Smooth muscle cell (in vitro differentiated cells): ENCODE measurements around the gene PDGFD. TPM values are rescaled to one million over a fixed set of nuclear protein-coding genes. Genes with fewer than 3 reads are reported as not detected.

Experiments used
- DNase-seq: peaks from one replicate; lab custom pipeline; 2025; ENCODE audit not compliant: unreplicated experiment; lab: John Stamatoyannopoulos, UW
- H2AFZ ChIP-seq: fragments of 200-600 bp; sonication (generic); 2 replicates; pipeline ENCODE4 v1.6.0; 2016; ENCODE audit warnings: antibody characterized with exemption, low read depth, mild to moderate bottlenecking
- H3F3A ChIP-seq: fragments of 200-600 bp; sonication (generic); 2 replicates; pipeline ENCODE4 v1.6.0; 2017; ENCODE audit warnings: antibody characterized with exemption, low read depth
- H3K27ac ChIP-seq: fragments of 200-600 bp; sonication (generic); 2 replicates; pipeline ENCODE4 v1.5.1; 2016; ENCODE audit warnings: low read depth, mild to moderate bottlenecking
- H3K27me3 ChIP-seq: fragments of 200-600 bp; sonication (generic); 2 replicates; pipeline ENCODE4 v1.6.1; 2016; ENCODE audit warnings: low read depth, mild to moderate bottlenecking
- H3K36me3 ChIP-seq: fragments of 200-600 bp; sonication (generic); 2 replicates; pipeline ENCODE4 v1.5.1; 2016; ENCODE audit warnings: low read depth
- H3K4me1 ChIP-seq: fragments of 200-600 bp; sonication (generic); 2 replicates; pipeline ENCODE4 v1.5.1; 2016; ENCODE audit warnings: low read depth
- H3K4me2 ChIP-seq: fragments of 200-600 bp; sonication (generic); 2 replicates; pipeline ENCODE4 v1.6.0; 2016; ENCODE audit warnings: mild to moderate bottlenecking
- H3K4me3 ChIP-seq: fragments of 200-600 bp; sonication (generic); 2 replicates; pipeline ENCODE4 v1.5.1; 2016; ENCODE audit warnings: mild to moderate bottlenecking
- H3K79me2 ChIP-seq: fragments of 200-600 bp; sonication (generic); 2 replicates; pipeline ENCODE4 v1.6.0; 2016; ENCODE audit warnings: low read depth, mild to moderate bottlenecking
- H3K9ac ChIP-seq: fragments of 200-600 bp; sonication (generic); 2 replicates; pipeline ENCODE4 v1.6.0; 2016; ENCODE audit warnings: low read depth
- H3K9me3 ChIP-seq: fragments of 200-600 bp; sonication (generic); replicated peaks from 2 replicates; pipeline ENCODE4 v1.5.1; 2016; ENCODE audit warnings: low read depth
- H4K20me1 ChIP-seq: fragments of 200-600 bp; sonication (generic); 2 replicates; pipeline ENCODE4 v1.6.0; 2016; ENCODE audit warnings: low read depth
- WGBS: methylation state at CpG from one replicate; pipeline ENCODE4 v1.1.7; 2016; ENCODE audit warnings: low lambda C conversion rate; 5-methylcytosine and 5-hydroxymethylcytosine counted together
- polyA plus RNA-seq: library from polyadenylated mRNA; unstranded; fragments of >200 nt; fragmentation: Nextera tagmentation; extraction: Ambion mirVana; gene quantifications from 2 replicates; pipeline ENCODE4 v1.2.1, GENCODE V29; 2016
- total RNA-seq: library from RNA; depleted of rRNA; stranded (reverse); fragments of >200 nt; gene quantifications from 2 replicates; pipeline ENCODE4 v1.2.3, GENCODE V29; 2014
- TF ChIP-seq, protein P1 (sequence below): fragments of 200-600 bp; sonication (generic); IDR thresholded peaks from 2 replicates; pipeline ENCODE4 v1.5.1; 2017; ENCODE audit warnings: borderline replicate concordance, mild to moderate bottlenecking, antibody characterized with exemption; ENCODE audit not compliant: insufficient read depth, poor library complexity, severe bottlenecking

Gene PDGFD
- total and polyA plus RNA-seq, 2 experiments from 2014 or later: 1.5 to 10.0 TPM

DNA sequence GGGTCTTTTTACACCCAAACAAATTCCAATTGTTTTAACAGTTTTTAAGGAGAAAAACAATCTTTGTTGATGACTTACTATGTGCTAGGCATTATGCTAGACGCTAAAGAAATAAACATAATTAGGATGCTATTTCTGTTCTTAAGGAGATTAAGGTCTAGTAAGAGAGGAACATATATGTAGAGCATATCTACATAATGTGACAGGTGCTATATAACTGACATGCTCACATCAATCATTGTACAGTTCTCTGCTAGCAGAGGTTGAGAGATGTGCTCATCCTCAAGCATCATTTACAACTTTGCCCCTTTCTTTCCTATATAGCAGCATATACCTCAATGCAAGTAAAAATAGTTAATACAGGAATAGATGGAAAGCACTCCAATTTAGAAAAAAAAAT is 37.5 kb downstream of the PDGFD start:
- H3K79me2 ChIP-seq: no peaks in the 10 kb centered on the region
- TF ChIP-seq, protein P1, sequence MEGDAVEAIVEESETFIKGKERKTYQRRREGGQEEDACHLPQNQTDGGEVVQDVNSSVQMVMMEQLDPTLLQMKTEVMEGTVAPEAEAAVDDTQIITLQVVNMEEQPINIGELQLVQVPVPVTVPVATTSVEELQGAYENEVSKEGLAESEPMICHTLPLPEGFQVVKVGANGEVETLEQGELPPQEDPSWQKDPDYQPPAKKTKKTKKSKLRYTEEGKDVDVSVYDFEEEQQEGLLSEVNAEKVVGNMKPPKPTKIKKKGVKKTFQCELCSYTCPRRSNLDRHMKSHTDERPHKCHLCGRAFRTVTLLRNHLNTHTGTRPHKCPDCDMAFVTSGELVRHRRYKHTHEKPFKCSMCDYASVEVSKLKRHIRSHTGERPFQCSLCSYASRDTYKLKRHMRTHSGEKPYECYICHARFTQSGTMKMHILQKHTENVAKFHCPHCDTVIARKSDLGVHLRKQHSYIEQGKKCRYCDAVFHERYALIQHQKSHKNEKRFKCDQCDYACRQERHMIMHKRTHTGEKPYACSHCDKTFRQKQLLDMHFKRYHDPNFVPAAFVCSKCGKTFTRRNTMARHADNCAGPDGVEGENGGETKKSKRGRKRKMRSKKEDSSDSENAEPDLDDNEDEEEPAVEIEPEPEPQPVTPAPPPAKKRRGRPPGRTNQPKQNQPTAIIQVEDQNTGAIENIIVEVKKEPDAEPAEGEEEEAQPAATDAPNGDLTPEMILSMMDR: no peak
- peaks cover 18% of the 10 kb centered on the region for H3K4me1 ChIP-seq
- no peaks in the 10 kb centered on the region for H3K9me3 ChIP-seq
- H3F3A ChIP-seq: no peaks in the 10 kb centered on the region
- H3K36me3 ChIP-seq: no peaks in the 10 kb centered on the region
- WGBS: 74% methylated on average over 1 of the region's 1 CpG
- no peak overlapping the region for H2AFZ ChIP-seq
- DNase-seq: no peak
- H3K27me3 ChIP-seq: no peaks in the 10 kb centered on the region
- no peak overlapping the region for H3K9ac ChIP-seq
- H3K4me3 ChIP-seq: no peak overlapping the region
- H3K27ac ChIP-seq: peak overlapping the region; percentile 66
- no peak overlapping the region for H3K4me2 ChIP-seq
- H4K20me1 ChIP-seq: no peaks in the 10 kb centered on the region

DNA sequence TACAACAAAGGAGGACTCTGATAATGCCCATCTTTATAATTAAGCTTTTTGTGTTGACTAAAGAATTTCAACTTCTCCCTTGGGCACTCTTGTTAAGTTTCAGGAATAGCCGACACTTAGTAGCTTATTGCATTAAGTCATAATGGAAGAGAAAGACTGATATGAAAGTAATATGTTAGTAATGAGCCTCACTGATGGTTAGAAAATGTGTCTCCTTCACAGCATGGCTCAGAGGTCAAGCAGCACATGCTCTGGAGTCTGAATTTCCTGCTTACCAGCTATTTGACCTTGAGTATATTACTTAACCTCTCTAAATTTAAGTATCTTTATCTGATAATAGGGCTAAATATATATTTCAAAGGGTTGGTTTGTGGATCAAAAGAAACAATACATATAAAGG is 39.0 kb downstream of the PDGFD start:
- Histone ChIP-seq H2AFZ (peak overlapping the region; percentile 19), H4K20me1 (no peaks in the 10 kb centered on the region), H3K36me3 (no peaks in the 10 kb centered on the region), H3K27ac (peak overlapping the region; percentile 66), H3K4me1 (peaks cover 21% of the 10 kb centered on the region), H3F3A (no peaks in the 10 kb centered on the region), H3K4me3 (no peak overlapping the region), H3K9ac (no peak overlapping the region), H3K79me2 (no peaks in the 10 kb centered on the region), H3K4me2 (peak overlapping the region; percentile 27), H3K9me3 (no peaks in the 10 kb centered on the region), H3K27me3 (no peaks in the 10 kb centered on the region)
- 68% methylated on average over 1 of the region's 1 CpG for WGBS
- TF ChIP-seq, protein P1: no peak
- no peak for DNase-seq

DNA sequence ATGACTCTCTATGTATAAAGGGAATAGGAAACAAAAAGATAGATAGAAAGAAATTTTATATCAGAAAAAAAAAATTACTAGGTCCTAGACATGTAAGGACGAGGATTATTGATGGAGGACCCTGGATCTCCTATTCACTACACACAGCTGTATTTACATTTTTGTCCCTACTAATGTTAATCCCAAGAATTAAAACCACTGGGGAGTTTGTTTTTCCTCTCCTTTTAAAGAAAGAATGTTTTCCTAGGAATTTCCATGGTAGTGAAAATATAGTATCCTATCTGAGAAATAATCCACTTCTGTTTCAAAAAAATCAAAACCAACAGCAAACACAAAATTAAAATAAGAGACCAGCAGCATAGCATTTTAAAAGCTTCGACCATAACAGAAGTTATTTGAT is 41.1 kb downstream of the PDGFD start:
- Histone ChIP-seq H3K4me1 (peaks cover 21% of the 10 kb centered on the region), H4K20me1 (no peaks in the 10 kb centered on the region), H3K79me2 (no peaks in the 10 kb centered on the region), H3K9me3 (no peaks in the 10 kb centered on the region), H3K27me3 (no peaks in the 10 kb centered on the region), H3K36me3 (no peaks in the 10 kb centered on the region), H3K27ac (no peak overlapping the region), H3K9ac (no peak overlapping the region), H3K4me2 (peak overlapping the region; percentile 23), H3F3A (no peaks in the 10 kb centered on the region), H2AFZ (no peak overlapping the region), H3K4me3 (no peak overlapping the region)
- WGBS: 53% methylated on average over 2 of the region's 2 CpGs
- TF ChIP-seq, protein P1: no peak
- no peak for DNase-seq

DNA sequence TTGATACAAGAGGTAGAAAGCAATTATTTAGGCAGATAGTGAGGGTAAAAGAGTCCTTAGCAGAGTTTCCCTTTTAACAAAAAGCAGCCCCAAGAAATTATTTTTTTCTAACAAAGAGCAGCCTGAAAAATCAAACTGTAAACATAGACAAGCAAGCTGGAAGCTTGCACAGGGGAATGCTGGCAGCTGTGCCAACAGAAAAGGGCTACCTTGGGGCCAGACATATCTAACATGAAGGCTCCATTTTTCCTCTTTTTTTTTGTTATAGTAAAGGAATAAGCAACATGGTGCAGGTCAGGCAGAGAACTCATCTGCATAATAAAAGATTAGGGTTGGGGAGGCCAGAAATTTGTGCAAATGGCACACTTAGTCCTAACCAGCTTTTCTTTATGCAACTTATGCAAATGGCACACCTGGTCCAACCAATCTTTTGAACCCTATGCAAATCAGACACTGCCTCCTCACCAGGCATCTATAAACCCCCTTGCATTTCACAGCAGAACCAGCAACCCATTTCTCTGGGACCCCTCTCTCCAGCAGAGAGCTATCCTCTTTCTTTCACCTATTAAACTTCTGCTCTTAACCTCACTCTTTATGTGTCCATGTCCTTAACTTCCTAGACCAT is 41.8 kb downstream of the PDGFD start:
- peak overlapping the region; percentile 7 for H2AFZ ChIP-seq
- no peaks in the 10 kb centered on the region for H3K9me3 ChIP-seq
- H3F3A ChIP-seq: no peaks in the 10 kb centered on the region
- DNase-seq: no peak
- peaks cover 21% of the 10 kb centered on the region for H3K4me1 ChIP-seq
- peak overlapping the region; percentile 23 for H3K4me2 ChIP-seq
- H3K4me3 ChIP-seq: no peak overlapping the region
- no peaks in the 10 kb centered on the region for H3K27me3 ChIP-seq
- no peaks in the 10 kb centered on the region for H3K36me3 ChIP-seq
- H3K27ac ChIP-seq: no peak overlapping the region
- no peak overlapping the region for H3K9ac ChIP-seq
- TF ChIP-seq, protein P1: no peak
- H3K79me2 ChIP-seq: no peaks in the 10 kb centered on the region
- H4K20me1 ChIP-seq: no peaks in the 10 kb centered on the region
